MM.1S (cell line): ENCODE measurements around the gene TPRN.

Experiments
- CTCF ChIP-seq: fragments of 300-600 bp; sonication (generic); IDR thresholded peaks from 2 replicates; pipeline ENCODE4 v1.5.1; 2016; ENCODE audit warnings: antibody characterized with exemption, low read length, mixed read lengths
- EZH2 ChIP-seq: fragments of 300-600 bp; sonication (generic); optimal IDR thresholded peaks from 2 replicates; pipeline ENCODE3; 2017; ENCODE audit warnings: low read depth, mild to moderate bottlenecking, antibody characterized with exemption, low read length, mixed read lengths

- TF ChIP-seq EZH2, result no peak
- no peak for TF ChIP-seq CTCF
Measured at GRCh38 chr9:137174722-137175293, 25.7 kb downstream of the TPRN start.
